HG03378 (cell line): ENCODE data around the gene MED12L.
"Not testable (repeated sequence)": the region's sequence is repeated elsewhere in the genome, so short reads cannot be mapped to it uniquely, and the experiment has no call there.

Experiments used
- ATAC-seq: cut with Tn5 transposase; IDR thresholded peaks from one replicate; pipeline ENCODE4 v1.9.1; 2021; ENCODE audit warnings: mild to moderate bottlenecking, moderate library complexity; ENCODE audit not compliant: unreplicated experiment

Gene MED12L

GRCh38 chr3:151085227-151085888 is at the start of gene MED12L:
MED12L (plus strand) TSS chr3:151085664; CDS start chr3:151086927, 1,263 bp downstream.
- ATAC-seq, result peak; percentile 68

GRCh38 chr3:151037746-151038477 is 47.6 kb upstream of the MED12L start:
- ATAC-seq, result no peak

- no peak for ATAC-seq
These were observed 40.8 kb upstream of the MED12L start for GRCh38 chr3:151044706-151045105.

GRCh38 chr3:151047636-151048035 is 37.8 kb upstream of the MED12L start:
- ATAC-seq, result no peak

- no peak for ATAC-seq
These were observed 33.9 kb upstream of the MED12L start for GRCh38 chr3:151051533-151051932.

- ATAC-seq, result no peak
These were observed 33.1 kb upstream of the MED12L start for GRCh38 chr3:151052346-151052745.

- ATAC-seq, result no peak
These were observed 32.7 kb upstream of the MED12L start for GRCh38 chr3:151052756-151053155.

- no peak for ATAC-seq
These were observed 26.7 kb upstream of the MED12L start for GRCh38 chr3:151058740-151059139.

- ATAC-seq, result no peak
These were observed 22.9 kb upstream of the MED12L start for GRCh38 chr3:151062611-151063010.

GRCh38 chr3:151067158-151067557 is 18.3 kb upstream of the MED12L start:
- ATAC-seq, result no peak

- ATAC-seq, result not testable (repeated sequence)
These were observed 12.6 kb upstream of the MED12L start for GRCh38 chr3:151072842-151073241.

GRCh38 chr3:151074256-151074655 is 11.2 kb upstream of the MED12L start:
- ATAC-seq, result no peak

- no peak for ATAC-seq
These were observed 9.4 kb upstream of the MED12L start for GRCh38 chr3:151075869-151076562.

GRCh38 chr3:151076626-151077025 is 8.8 kb upstream of the MED12L start:
- ATAC-seq, result no peak

- not testable (repeated sequence) for ATAC-seq
These were observed 4.4 kb upstream of the MED12L start for GRCh38 chr3:151081082-151081481.

GRCh38 chr3:151082880-151083838 is 2.3 kb upstream of the MED12L start:
- no peak for ATAC-seq

- ATAC-seq, result no peak
These were observed 604 bp upstream of the MED12L start for GRCh38 chr3:151084893-151085226.

GRCh38 chr3:151085889-151086483 is 522 bp downstream of the MED12L start:
- no peak for ATAC-seq

- peak; percentile 79 for ATAC-seq
These were observed 1.3 kb downstream of the MED12L start for GRCh38 chr3:151086484-151087456.
